Renal cortical epithelial cell (primary cell): ENCODE data around the gene PARN. TPM values are rescaled to one million over a fixed set of nuclear protein-coding genes. Genes with fewer than 3 reads are reported as not detected.
"Not testable (repeated sequence)": the region's sequence is repeated elsewhere in the genome, so short reads cannot be mapped to it uniquely, and the experiment has no call there.

Source experiments
- DNase-seq: peaks from one replicate; pipeline ENCODE4 v3.0.0-alpha.2; 2011; ENCODE audit warnings: low read depth
- total RNA-seq: library from RNA; depleted of rRNA; stranded (reverse); fragments of >200 nt; gene quantifications from 2 replicates; pipeline ENCODE4 v1.2.3, GENCODE V29; 2014

Gene PARN, protein sequence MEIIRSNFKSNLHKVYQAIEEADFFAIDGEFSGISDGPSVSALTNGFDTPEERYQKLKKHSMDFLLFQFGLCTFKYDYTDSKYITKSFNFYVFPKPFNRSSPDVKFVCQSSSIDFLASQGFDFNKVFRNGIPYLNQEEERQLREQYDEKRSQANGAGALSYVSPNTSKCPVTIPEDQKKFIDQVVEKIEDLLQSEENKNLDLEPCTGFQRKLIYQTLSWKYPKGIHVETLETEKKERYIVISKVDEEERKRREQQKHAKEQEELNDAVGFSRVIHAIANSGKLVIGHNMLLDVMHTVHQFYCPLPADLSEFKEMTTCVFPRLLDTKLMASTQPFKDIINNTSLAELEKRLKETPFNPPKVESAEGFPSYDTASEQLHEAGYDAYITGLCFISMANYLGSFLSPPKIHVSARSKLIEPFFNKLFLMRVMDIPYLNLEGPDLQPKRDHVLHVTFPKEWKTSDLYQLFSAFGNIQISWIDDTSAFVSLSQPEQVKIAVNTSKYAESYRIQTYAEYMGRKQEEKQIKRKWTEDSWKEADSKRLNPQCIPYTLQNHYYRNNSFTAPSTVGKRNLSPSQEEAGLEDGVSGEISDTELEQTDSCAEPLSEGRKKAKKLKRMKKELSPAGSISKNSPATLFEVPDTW
- total RNA-seq, result 19.1 and 34.7 TPM in 2 replicates

- DNase-seq, result peak; percentile 93
Observed at GRCh38 chr16:14629919-14630619, at the start of gene PARN. Gene PARN, minus strand, starts transcription at chr16:14630260. Its CDS starts 135 bp downstream, at chr16:14630125.

- no peak for DNase-seq
Observed at GRCh38 chr16:14678748-14679497, 48.9 kb upstream of the PARN start.

GRCh38 chr16:14677627-14678026 lies 47.6 kb upstream of the PARN start:
- no peak for DNase-seq

GRCh38 chr16:14676633-14677032 lies 46.6 kb upstream of the PARN start:
- no peak for DNase-seq

DNA sequence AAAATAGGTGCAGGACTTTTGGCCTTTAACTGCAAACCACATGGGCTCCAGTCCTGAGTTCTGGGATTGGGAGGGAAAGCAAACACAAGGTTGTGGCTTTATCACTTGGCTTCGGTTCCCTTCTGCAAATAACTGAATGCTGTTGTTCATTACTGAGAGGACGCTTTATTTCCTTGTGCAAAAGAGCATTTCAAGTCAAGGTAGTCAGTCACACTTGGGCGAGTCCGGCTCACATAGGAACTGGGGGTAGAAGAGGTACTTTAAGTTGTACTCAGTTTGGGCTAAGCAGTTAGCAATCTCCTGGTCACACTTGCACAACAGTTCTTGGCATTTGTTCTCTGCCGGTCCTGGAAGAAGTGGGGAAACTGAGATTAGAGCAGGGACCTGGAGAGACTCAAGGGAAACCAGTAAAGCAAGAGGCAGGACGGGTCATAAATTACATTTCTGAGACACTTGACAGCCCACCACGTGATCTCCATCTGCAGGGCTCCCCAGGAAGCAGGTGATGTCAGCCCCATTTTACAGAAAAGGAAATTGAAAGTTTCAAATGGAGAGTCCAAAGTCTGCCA lies 42.4 kb upstream of the PARN start:
- peak; percentile 60 for DNase-seq

GRCh38 chr16:14669776-14670175 lies 39.7 kb upstream of the PARN start:
- DNase-seq, result no peak

GRCh38 chr16:14668556-14669223 lies 38.6 kb upstream of the PARN start:
- DNase-seq, result no peak

GRCh38 chr16:14667347-14668266 lies 37.5 kb upstream of the PARN start:
- DNase-seq, result no peak

- no peak for DNase-seq
Observed at GRCh38 chr16:14658063-14658462, 28.0 kb upstream of the PARN start.

GRCh38 chr16:14652726-14653125 lies 22.7 kb upstream of the PARN start:
- DNase-seq, result no peak

- DNase-seq, result no peak
Observed at GRCh38 chr16:14650629-14651028, 20.6 kb upstream of the PARN start.

DNA sequence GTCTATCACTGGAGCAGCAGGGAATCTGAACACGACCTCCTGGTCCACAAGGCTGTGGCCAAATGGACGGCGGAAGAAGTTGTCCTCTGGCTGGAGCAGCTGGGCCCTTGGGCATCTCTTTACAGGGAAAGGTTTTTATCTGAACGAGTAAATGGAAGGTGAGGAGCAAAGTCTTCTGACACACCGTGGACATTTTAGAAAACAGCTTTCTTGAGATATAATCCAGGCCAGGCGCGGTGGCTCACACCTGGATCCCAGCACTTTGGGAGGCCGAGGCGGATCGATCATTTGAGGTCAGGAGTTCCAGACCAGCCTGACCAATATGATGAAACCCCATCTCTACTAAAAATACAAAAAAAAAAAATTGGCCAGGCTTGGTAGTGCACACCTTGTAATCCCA lies 19.8 kb upstream of the PARN start:
- DNase-seq, result no peak

GRCh38 chr16:14641926-14642325 lies 11.9 kb upstream of the PARN start:
- DNase-seq, result no peak

DNA sequence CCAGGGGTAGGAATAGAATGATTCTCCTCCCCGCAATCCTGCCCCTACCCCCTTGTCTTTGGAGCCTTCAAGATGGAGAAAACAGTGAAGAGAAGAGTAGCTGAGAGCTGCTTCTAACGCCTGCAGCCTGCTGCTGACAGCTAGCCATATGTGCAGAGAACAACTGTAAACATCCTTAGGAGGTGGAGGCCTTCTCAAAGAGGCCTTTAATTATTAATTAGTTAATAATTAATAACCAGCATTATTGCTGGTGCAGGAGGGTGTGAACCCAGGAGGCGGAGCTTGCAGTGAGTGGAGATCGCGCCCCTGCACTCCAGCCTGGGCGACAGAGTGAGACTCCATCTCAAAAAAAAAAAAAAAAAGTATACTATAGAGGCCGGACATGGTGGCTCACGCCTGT lies 11.1 kb upstream of the PARN start:
- DNase-seq, result no peak

DNA sequence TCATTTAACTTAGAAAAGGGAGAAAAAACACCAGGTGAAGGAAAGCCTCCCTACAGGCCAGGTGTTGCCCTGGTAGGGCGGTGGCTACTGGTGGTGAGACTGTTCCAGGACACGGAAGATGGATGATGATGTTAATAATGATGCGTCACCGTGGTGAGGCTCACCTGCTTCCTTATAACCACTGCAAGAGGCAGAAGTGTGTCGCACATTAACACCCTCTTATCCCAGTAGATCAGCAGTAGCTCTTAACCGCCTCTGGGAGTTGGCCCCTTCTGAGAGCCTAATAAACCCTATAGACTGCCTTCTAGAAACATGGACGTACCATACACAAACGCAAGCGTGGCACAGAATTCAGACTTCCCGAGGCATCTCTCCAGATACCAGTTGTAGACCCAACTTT lies 10.5 kb upstream of the PARN start:
- DNase-seq, result no peak

DNA sequence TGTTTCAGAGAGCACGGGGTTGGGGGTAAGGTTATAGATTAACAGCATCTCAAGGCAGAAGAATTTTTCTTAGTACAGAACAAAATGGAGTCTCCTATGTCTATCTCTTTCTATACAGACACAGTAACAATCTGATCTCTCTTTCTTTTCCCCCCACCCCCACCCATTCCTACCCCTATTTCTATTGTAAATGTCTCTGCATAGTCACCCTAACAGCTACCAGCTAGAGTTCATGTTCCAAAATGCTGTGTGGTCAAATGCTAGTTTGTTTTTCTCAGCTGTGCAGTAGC lies 6.8 kb upstream of the PARN start:
- not testable (repeated sequence) for DNase-seq

DNA sequence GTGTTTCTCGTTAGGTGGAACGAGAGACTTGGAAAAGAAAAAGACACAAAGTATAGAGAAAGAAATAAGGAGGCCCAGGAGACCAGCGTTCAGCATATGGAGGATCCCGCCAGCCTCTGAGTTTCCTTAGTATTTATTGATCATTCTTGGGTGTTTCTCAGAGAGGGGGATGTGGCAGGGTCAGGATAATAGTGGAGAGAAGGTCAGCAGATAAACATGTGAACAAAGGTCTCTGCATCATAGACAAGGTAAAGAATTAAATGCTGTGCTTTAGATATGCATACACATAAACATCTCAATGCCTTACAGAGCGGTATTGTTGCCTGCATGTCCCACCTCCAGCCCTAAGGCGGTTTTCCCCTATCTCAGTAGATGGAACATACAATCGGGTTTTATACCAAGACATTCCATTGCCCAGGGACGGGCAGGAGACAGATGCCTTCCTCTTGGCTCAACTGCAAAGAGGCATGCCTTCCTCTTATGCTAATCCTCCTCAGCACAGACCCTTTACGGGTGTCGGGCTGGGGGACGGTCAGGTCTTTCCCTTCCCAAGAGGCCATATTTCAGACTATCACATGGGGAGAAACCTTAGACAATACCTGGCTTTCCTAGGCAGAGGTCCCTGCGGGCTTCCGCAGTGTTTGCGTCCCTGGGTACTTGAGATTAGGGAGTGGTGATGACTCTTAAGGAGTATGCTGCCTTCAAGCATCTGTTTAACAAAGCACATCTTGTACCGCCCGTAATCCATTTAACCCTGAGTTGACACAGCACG lies 6.3 kb upstream of the PARN start:
- DNase-seq, result peak; percentile 70

- DNase-seq, result no peak
Observed at GRCh38 chr16:14635395-14636165, 5.5 kb upstream of the PARN start.

DNA sequence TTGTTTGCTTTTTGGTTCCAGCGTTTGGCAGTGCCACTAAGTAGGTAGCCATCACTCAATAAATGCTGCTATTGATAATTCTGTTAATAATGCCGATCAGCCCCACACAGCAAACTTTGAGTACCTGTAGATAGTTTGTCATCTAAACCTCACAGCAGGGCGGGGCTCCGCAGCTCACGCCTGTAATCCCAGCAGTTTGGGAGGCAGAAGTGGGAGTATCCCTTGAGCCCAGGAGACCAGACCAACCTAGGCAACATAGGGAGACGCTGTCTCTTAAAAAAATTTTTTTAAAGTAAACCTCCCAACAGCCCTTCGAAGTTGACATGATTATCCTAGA lies 4.3 kb upstream of the PARN start:
- DNase-seq, result no peak
